Articular chondrocyte of knee joint (primary cell): ENCODE results near the gene UBQLNL. TPM values are rescaled to one million over a fixed set of nuclear protein-coding genes. Genes with fewer than 3 reads are reported as not detected.

Experiments
- total RNA-seq: library from RNA; depleted of rRNA; stranded (reverse); fragments of >200 nt; gene quantifications from 2 replicates; pipeline ENCODE4 v1.2.3, GENCODE V29; 2012

The UBQLNL gene, protein sequence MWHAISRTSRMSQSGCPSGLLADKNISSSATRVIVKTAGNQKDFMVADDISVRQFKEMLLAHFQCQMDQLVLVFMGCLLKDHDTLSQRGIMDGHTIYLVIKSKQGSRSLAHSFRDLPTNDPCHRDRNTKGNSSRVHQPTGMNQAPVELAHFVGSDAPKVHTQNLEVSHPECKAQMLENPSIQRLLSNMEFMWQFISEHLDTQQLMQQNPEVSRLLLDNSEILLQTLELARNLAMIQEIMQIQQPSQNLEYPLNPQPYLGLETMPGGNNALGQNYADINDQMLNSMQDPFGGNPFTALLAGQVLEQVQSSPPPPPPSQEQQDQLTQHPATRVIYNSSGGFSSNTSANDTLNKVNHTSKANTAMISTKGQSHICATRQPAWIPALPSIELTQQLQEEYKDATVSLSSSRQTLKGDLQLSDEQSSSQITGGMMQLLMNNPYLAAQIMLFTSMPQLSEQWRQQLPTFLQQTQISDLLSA
- total RNA-seq, result 0.39 and 0.65 TPM in 2 replicates

DNA sequence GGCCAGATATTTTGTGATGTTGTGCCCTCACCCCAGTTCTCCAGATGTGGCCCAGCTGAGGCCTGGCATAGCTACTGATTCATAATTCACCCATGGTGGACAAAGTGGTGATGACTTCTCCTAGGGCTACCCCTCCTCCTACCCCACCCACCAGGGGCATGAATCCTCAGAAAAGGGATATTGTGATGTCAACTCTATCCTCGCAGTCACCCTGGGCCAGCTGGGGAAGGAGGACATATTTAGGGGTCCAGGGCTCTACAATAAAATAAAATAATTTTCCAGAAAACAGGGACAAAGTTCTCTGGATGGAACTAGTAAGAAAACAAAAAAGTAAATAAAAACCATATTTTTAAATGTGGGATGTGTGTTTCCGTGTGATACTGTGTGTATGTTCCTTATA lies at the start of gene UBQLNL:
UBQLNL (minus strand) TSS at position 101 of the 400 bp plus-strand sequence. CDS start 258 bp downstream, outside the sequence.

DNA sequence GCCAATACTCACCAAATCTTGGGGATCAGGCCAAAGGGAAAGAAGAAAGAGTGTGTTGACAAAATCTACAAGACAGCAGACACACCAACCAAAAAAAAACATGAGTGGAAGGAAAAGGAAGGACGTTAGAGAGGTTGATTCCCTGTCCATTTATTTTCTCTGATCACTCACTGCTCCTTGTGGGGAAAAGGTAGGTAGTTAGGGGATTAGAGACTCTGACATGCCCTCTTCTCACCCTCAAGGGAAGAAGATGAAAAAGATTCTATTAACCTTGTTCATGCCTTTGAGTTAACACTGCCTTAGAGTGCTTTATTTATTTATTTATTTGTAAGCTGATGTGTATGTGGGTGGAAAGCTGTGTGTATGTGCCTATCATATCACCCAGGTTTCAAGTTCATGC lies 31.9 kb upstream of the UBQLNL start, which contains the start of gene OR52H1:
OR52H1 (minus strand) TSS at position 101 of the 400 bp plus-strand sequence. CDS start 3,035 bp downstream, outside the sequence.

GRCh38 chr11:5509803-5510202 lies 6.7 kb downstream of the UBQLNL start, which contains the start of gene UBQLN3:
TSS of gene UBQLN3 (minus strand) at chr11:5509957. CDS start at chr11:5509558, 399 bp downstream.

DNA sequence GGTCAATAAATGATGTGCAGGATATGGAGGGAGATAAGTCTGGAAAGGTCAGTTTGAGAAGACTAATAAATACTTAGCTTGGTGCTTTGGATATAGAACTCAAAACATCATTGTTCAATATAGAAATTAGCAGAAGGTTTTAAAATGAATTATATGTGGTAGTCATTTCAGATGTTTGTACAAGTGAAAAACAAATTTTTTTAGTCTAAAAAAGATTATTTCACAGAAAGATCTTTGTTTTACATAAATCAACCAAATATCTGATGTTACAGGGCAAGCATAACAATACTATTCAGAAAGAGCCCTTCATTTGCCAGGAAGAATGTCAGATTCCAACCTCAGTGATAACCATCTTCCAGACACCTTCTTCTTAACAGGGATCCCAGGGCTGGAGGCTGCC lies 28.1 kb downstream of the UBQLNL start, which contains the start of gene OR52D1:
OR52D1 (plus strand) TSS at position 301 of the 400 bp plus-strand sequence; CDS start at position 323, 22 bp downstream.

Other genes with a start within 250 kb of the UBQLNL start
- not detected in 2 replicates for gene HBE1, start 246.8 kb downstream of the UBQLNL start, total RNA-seq
- not detected in 2 replicates for gene OR51B4, start 214.8 kb downstream of the UBQLNL start, total RNA-seq
- gene OR51B2, start 192.4 kb downstream of the UBQLNL start, total RNA-seq, result not detected in 2 replicates
- gene OR51B5, start 173.2 kb downstream of the UBQLNL start, total RNA-seq, result 0.11 and 0.26 TPM in 2 replicates
- gene OR51B6, start 165.2 kb downstream of the UBQLNL start, total RNA-seq, result not detected in 2 replicates
- gene OR51M1, start 132.9 kb downstream of the UBQLNL start, total RNA-seq, result not detected in 2 replicates
- gene OR51Q1, start 94.6 kb downstream of the UBQLNL start, total RNA-seq, result not detected in 2 replicates
- 0.22 TPM in 1 of 2 replicates, not detected in the other for gene OR51I1, start 75.2 kb downstream of the UBQLNL start, total RNA-seq
- gene OR51I2, start 67.4 kb downstream of the UBQLNL start, total RNA-seq, result not detected in 2 replicates
- not detected in 2 replicates for gene OR52D1, start 28.0 kb downstream of the UBQLNL start, total RNA-seq
- gene UBQLN3, start 6.7 kb downstream of the UBQLNL start, total RNA-seq, result 0.11 and 0.13 TPM in 2 replicates
- gene OR52H1, start 31.8 kb upstream of the UBQLNL start, total RNA-seq, result 0.65 and 1.0 TPM in 2 replicates
- not detected in 2 replicates for gene OR52B6, start 64.2 kb upstream of the UBQLNL start, total RNA-seq
- gene TRIM6, start 79.9 kb upstream of the UBQLNL start, total RNA-seq, result 9.4 and 9.7 TPM in 2 replicates
- gene TRIM34, start 108.3 kb upstream of the UBQLNL start, total RNA-seq, result 12.3 and 15.6 TPM in 2 replicates
- 31.6 and 35.8 TPM in 2 replicates for gene TRIM5, start 168.4 kb upstream of the UBQLNL start, total RNA-seq
- gene TRIM22, start 173.1 kb upstream of the UBQLNL start, total RNA-seq, result 39.1 and 76.3 TPM in 2 replicates
- under 0.01 TPM in 1 of 2 replicates, not detected in the other for gene OR56B1, start 219.7 kb upstream of the UBQLNL start, total RNA-seq
- not detected in 2 replicates for gene OR52N4, start 237.5 kb upstream of the UBQLNL start, total RNA-seq